Stimulated activated CD4-positive, alpha-beta T cell treated with anti-CD3 and anti-CD28 coated beads, Interleukin-2, amount 100 ng/mL, for 48 hours (primary cell): ENCODE results near the gene DEK.
A peak's percentile ranks its signal among the peaks of the same experiment; 100 is the strongest.
"Not testable (repeated sequence)": the region's sequence is repeated elsewhere in the genome, so short reads cannot be mapped to it uniquely, and the experiment has no call there.

Experiments
- DNase-seq, 2 donors: peaks; one replicate each; pipeline ENCODE4 v3.0.0-alpha.2; 2020

DEK gene

DNA sequence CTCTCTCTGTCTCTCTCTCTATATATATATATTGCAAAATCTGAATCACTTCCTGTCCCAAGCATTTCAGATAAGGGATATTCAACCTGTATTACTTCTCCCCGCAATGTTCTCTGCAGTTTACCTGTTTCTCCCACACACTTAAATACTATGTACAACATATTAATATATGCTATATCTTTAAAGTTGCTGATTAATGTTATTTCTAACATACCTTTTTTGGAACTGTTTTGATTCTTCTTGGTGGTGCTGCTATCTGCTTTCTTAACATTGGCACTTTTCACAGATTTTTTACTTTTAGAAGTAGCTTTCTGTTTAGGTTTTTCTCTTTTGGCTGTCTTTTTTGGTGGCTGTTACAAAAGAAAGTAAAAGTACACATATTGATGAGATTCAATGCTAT lies 27.2 kb downstream of the DEK start:
- DNase-seq: no peak

GRCh38 chr6:18235524-18235923 lies 28.8 kb downstream of the DEK start:
- no peak for DNase-seq

GRCh38 chr6:18234564-18234963 lies 29.8 kb downstream of the DEK start:
- DNase-seq: no peak

- not testable (repeated sequence) for DNase-seq
Observed at GRCh38 chr6:18233770-18234169, 30.6 kb downstream of the DEK start.

- not testable (repeated sequence) for DNase-seq
Observed at GRCh38 chr6:18231856-18232255, 32.5 kb downstream of the DEK start.

DNA sequence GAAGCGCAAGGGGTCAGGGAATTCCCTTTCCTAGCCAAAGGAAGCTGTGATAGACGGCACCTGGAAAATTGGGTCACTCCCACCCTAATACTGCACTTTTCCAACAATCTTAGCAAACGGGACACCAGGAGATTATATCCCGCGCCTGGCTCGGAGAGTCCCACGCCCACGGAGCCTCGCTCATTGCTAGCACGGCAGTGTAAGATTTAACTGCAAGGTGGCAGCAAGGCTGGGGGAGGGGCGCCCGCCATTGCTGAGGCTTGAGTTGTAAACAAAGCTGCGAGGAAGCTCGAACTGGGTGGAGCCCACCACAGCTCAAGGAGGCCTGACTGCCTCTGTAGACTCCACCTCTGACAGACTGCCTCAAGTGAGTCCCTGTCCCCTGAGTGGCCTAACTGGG lies 35.7 kb downstream of the DEK start:
- not testable (repeated sequence) for DNase-seq

DNA sequence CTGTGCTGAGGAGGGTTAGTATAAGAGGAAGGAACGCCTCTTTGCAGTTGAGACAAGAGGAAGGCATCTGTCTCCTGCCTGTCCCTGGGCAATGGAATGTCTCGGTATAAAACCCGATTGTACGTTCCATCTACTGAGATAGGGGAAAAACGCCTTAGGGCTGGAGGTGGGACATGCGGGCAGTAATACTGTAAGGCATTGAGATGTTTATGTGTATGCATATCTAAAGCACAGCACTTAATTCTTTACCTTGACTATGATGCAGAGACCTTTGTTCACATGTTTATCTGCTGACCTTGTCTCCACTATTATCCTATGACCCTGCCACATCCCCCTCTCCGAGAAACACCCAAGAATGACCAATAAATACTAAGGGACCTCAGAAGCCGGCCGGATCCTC lies 37.2 kb downstream of the DEK start:
- DNase-seq: not testable (repeated sequence)

- not testable (repeated sequence) for DNase-seq
Observed at GRCh38 chr6:18226451-18227105, 37.8 kb downstream of the DEK start.

DNA sequence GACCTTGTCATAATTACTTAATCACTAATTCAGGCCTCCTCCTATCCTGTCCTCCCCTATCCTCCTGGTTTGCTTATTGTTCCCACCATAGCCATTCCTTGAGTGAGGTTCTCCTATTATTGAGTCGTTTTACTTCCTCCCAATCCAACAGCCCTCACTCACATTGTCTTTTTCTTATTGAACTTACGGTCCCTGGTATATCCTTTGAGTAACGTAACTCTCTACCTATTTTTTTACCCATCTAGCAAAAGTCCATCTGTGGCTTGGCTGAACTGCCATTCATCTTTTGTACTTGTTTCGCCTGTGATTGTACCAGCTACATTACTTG lies 43.1 kb downstream of the DEK start:
- DNase-seq: no peak

- no peak for DNase-seq
Observed at GRCh38 chr6:18219591-18219990, 44.7 kb downstream of the DEK start.

DNA sequence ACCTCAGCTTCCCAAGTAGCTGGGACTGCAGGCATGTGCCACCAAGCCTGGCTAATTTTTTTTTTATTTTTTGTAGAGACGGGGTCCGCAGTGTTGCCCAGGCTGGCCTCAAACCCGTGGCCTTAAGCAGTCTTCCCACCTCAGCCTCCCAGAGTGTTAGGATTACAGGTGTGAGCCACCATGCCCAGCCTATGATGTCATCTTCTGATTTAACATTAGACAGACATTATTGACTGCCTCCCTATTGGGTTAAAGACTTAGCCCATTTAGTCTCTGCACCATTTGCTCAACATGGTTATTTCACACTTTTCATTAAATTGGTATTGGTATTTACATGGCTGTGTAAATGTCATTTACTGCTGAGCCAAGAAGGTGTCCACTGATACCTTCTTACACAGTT lies 46.1 kb downstream of the DEK start:
- DNase-seq: no peak

DNA sequence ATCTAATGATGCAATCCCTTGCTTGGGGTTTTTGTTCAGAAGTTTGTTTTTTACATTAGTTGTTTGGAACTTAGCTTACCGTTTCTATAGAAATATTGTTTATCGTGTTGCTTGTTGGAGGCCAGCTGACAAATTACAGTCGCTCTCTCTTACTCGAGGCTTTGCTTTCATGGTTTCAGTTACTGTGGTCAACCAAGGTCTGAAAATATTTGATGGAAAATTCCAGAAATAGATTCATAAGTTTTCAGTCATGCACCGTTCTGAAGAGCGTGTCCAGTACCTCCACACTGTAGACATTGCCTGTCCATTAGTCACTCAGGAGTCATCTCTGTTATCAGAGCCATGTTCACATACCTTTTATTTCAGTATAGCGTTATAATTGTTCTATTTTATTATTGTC lies 47.9 kb downstream of the DEK start:
- DNase-seq: no peak

GRCh38 chr6:18215436-18215835 lies 48.9 kb downstream of the DEK start:
- no peak for DNase-seq

- no peak for DNase-seq
Observed at GRCh38 chr6:18214003-18214402, 50.3 kb downstream of the DEK start.

DNA sequence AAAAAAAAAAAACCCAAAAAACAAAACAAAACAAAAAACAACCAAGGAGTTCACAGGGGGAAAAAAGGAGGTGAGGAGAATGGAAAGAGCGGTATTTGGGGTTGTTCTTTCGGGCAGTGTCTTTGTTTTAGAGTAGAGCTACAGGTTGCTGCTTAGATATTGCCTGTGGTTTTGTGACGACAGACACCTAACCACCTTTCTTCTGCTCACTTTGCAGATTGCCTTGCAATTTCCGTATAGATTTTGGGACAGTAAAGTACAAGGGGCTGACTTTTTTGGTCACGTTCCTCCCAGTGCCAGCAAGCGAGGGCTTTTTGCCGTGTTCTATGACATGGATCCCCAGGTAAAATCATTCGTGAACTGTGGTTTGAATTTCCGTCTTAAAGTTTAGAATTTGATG lies 50.9 kb downstream of the DEK start:
- DNase-seq: no peak

- DNase-seq: no peak
Observed at GRCh38 chr6:18212231-18212630, 52.1 kb downstream of the DEK start.

GRCh38 chr6:18211338-18211737 lies 53.0 kb downstream of the DEK start:
- DNase-seq: peak; percentile 6 to 9

GRCh38 chr6:18210707-18211106 lies 53.6 kb downstream of the DEK start:
- DNase-seq: no peak

GRCh38 chr6:18209539-18210197 lies 54.7 kb downstream of the DEK start:
- no peak for DNase-seq

DNA sequence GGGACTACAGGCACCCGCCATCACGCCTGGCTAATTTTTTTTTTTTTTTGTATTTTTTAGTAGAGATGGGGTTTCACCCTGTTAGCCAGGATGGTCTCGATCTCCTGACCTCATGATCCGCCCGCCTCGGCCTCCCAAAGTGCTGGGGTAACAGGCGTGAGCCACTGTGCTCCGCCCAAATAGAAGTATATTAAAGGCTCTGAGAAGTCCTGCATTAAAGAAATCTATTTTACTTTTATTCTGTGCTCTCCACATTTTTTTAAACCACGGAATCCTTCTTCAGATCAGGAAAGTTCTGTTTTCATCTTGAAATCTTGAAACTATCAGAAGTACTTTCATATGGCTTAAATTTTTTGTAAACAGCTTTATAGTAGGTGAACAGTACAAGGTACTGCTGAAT lies 55.6 kb downstream of the DEK start:
- not testable (repeated sequence) for DNase-seq

DNA sequence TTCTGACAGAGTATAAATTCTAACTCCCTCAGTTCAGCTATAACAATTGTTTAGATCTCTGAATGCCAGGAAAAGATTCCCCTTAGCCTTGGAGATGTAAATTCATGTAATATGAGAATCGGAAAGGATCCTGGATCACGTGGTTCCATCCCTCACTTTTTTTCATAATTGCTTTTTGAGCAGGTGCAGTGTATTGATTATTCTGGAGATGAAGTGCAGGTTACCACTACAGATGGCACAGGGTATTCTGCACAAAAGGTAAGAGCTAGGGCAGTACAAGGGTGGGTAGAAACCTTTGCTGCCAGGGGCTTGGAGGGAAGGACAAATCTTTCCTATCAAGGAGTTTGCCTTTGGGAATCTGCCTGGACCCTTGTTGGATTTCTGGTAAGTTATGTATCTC lies 56.4 kb downstream of the DEK start:
- no peak for DNase-seq

DNA sequence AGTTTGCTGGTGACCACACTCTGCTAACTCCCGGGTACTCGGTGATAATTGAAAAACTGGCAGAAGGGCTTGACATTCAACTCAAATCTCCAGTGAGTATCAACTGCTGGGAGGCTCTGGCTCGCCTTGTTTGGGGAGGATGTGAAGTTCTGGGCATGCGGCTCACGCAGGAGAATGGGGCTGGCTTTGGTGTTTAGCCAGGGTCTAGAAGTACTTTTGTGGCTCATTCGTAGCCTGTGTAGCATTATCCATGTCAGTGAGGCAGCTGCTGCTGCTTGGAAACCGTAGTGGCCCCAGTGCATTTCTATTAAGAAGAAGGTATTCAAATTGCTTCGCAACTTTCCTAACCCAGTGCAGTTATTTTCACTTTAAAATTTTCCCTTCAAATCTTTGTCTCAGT lies 56.9 kb downstream of the DEK start:
- DNase-seq: no peak

DNA sequence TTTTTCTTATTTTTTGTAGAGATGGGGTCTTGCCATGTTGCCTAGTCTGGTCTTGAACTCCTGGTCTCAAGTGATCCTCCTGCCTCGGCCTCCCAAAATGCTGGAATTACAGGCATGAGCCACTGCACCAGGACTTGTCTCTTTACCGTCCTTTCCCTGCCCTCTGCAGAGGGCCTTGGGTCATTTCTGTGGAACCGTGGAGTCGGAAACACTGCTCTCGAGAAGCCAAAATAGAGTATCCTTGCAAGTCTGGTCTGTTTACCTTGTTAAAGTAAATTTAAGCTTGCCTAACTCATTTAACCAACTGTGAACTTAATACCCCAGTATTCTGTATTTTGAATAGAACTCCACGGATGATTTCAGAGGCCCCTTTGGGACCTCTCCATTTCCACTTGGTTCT lies 57.7 kb downstream of the DEK start:
- no peak for DNase-seq

DNA sequence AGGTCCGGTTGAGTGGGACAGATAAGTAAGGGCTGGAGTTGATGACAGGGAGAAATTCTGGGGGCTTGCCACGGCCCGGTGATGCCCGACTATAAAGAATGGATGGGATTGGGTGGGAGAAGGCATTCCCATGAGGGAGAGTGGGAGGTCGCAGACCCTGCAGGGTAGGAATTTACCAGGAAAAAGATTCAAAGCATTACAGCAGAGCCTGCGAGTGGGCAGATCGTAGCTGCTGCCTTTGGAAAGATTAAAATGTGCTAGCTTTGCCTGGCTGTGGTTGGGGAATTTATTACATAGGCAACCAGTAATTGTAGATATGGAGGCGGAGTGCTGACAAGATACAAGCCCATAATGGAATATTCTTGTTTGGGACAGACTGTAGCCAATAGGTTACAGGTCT lies 59.6 kb downstream of the DEK start:
- no peak for DNase-seq

DNA sequence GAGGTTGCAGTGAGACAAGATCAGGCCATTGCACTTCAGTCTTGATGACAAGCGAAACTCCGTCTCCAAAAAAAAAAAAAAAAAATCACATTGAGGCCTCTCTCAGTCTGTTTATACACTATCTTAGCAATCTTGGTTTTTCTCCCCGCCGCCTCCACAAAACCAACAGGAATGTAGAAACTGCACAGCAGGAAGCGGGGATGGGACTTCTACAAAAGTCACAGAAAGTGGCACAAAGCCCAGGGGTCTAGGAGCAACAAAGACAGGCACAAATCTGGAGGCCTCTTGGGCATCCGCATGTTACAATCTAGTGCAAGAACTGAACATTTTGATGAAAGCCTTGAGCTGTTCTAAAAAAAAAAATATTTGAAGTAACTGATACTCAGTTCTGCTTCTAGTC lies 60.5 kb downstream of the DEK start:
- DNase-seq: no peak
